GM20000 (cell line): ENCODE data around the gene ATXN2L.

Experiments
- DNase-seq: peaks from one replicate; pipeline ENCODE4 v3.0.0; 2012; ENCODE audit warnings: low spot score
- CTCF ChIP-seq: IDR thresholded peaks from 2 replicates; pipeline ENCODE4 v1.5.1; 2012; ENCODE audit warnings: mild to moderate bottlenecking, control low read depth; ENCODE audit errors: extremely low read depth, missing control alignments

The ATXN2L gene

GRCh38 chr16:28835864-28836760, 13.3 kb downstream of the ATXN2L start:
- peak; percentile 4 for DNase-seq
- TF ChIP-seq CTCF = no peak

GRCh38 chr16:28836761-28837064, 13.9 kb downstream of the ATXN2L start:
- no peak for TF ChIP-seq CTCF
- no peak for DNase-seq

- DNase-seq = no peak
- TF ChIP-seq CTCF = no peak
Observed at GRCh38 chr16:28837672-28838557, 15.1 kb downstream of the ATXN2L start.

- TF ChIP-seq CTCF = no peak
Observed at GRCh38 chr16:28838558-28838918, 15.7 kb downstream of the ATXN2L start.

GRCh38 chr16:28839004-28839639, 16.3 kb downstream of the ATXN2L start:
- no peak for TF ChIP-seq CTCF
- no peak for DNase-seq

More at GRCh38 chr16:28838558-28838918, 15.7 kb downstream of the ATXN2L start:
- DNase-seq = peak; percentile 7

- no peak for DNase-seq
- TF ChIP-seq CTCF = no peak
Observed at GRCh38 chr16:28839899-28840298, 17.1 kb downstream of the ATXN2L start.

- TF ChIP-seq CTCF = no peak
- DNase-seq = no peak
Observed at GRCh38 chr16:28842696-28843095, 19.9 kb downstream of the ATXN2L start.
